Kidney tubule cell (primary cell): ENCODE data around the gene STOML1.
"Not testable (repeated sequence)": the region's sequence is repeated elsewhere in the genome, so short reads cannot be mapped to it uniquely, and the experiment has no call there.

Source experiments
- DNase-seq: peaks from one replicate; pipeline ENCODE4 v3.0.0-alpha.2; 2018; ENCODE audit warnings: low spot score

STOML1 gene

DNA sequence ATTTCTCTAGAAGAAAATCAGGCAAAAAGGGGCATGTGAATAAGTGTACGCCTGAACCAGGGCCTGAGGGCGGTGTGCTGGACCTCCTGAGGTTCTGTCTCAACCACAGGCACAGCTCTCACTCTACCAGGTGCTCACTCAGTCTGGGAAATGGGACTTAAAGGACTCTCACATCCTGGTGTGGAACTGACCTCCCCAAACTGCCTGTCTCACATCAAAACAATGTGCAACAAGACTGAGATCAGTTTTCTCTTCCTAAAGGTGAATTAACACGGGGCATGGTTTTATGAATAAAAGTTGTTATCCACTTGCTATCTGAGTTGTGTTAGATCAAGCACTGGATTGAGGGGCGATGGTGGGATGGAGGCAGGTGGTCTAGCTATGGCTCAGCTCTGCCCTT lies 4.8 kb downstream of the STOML1 start:
- peak; percentile 60 for DNase-seq

DNA sequence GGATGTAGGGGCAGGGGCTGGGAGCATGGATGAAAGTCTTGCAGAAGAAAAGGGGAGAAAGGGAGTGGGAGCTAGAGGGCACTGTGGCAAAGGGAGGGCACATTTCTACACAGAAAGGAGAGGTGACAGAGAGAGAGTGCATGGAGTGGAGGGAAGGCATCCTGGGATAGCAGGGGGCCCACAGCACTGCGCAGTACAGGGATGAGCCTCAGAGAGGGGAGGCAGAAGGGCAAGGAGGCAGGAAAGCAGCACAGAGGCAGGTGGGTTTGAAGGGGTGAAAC lies 5.4 kb downstream of the STOML1 start:
- DNase-seq, result no peak

DNA sequence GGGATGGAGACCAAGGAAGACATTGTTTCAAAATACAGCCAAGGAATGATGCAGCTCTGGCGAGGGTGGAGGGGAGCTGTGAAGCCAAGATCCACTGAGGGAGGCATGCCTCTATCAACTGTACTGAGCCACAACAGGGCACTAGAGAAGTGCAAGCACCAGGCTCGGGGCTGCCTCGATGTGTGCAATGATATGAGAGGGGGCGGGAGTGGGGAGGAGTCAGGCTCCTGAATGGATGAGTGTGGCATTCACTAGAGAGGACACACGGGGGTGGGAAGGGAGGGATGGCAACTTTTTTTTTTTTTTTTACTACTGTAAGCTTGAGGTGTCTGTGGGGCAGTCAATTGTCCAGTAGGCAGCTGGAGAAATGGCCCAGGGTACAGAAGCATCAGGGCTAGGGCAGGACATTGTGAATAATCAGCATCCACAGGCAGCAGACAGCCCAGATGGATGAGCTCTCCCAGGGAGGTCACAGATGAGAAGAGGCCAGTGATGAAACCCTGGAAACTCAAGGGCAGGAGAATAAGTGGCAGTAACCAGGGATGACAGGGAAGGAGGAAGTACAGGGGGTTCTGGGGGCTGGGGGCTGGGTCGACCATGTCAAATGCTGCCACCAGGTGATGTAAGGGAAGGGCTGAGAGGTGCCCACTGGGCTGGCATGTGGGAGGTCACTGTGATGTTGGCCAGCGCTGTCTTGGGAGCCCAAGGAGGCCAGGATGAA lies 5.9 kb downstream of the STOML1 start:
- peak; percentile 76 for DNase-seq

DNA sequence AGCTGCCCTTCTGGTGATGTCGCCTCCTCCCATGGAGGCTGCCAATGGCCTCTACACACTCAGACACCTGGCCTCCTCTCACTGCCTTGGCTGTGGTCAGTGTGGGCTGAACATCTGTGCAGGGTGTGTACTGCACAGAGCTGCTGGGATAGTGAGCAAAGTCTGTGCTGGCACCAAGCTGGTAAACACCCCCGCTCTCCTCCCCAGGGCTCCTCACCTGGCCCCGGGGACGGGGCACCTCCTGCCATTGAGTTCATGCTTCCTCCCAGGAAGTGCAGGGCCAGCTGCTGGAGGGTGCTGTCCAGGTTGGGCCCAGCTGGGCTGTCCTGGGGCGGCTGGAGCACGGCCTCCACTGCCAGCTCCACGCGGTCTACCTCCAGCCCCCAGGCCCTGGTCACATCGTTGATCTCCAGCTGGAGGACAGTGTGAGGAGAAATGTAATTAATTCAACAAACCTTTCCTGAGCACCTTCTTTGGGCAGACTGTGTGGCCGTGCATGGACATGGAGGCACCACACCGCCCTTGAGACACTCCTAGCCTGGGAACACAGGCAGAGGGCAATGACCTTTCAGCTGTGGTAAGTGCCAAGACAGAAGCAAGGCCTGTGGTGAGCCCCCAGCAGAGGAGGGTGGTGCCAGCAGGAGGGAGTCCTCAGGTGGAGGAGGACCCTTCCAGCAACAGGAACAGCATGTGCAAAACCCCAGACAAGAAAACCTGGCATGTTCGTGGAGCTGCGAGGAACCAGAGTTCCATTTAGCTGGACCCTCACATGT lies 6.8 kb downstream of the STOML1 start:
- peak; percentile 86 for DNase-seq

DNA sequence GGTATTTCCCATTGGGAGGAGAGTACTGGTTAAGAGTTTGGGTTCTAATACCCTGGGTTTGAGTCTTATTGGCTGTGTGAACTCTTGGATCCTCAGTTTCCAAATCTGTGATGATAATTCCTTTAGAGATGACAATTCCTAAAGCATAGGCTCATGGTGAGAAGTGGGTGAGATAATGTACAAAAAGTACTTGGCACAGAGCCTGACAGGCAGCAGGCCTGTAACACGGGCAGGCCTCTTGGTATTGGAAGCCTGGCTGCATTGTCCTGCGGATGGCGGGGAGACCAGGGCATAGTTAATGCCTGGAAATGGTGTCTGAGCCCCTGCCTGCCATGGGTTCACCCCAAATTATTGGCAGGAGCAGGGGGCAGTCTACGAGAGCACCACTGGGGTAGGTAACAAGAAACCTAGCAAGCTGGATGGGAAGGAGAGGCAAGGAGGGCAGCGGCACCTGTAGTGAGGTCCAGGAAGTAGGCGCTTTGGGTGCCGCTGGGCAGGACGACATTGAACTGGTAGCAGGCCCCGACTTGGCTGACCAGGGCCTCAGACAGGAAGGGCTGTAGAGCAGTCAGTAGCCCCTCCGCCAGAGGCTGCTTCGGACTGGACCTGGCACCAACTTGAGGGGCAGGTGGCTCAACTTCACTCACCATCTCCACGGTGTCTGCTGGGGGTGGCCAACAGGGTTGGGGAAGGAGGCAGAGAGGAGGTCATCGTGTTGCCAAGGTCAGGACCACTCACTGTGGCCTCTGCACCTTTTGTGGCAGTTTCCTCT lies 7.7 kb downstream of the STOML1 start:
- no peak for DNase-seq

DNA sequence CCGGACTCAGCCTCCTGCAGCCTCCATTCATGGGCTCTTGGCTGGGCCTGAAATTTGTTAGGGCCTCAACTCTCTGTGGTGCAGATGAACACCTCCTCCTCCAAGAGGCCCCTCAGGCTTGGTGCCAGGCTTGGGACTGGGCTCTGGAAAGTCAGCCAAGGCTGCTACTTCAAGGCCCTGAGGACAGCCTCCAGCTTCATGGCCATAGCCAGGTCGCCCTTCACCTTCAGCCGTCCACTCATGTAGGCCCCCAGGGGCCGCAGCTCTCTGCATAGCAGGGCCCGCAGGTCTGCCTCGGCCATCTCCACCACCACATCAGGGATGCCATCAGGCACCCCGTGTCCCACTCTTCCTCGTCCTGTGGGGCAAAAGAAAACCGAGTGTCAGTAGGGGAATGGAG lies 8.3 kb downstream of the STOML1 start:
- DNase-seq, result no peak

DNA sequence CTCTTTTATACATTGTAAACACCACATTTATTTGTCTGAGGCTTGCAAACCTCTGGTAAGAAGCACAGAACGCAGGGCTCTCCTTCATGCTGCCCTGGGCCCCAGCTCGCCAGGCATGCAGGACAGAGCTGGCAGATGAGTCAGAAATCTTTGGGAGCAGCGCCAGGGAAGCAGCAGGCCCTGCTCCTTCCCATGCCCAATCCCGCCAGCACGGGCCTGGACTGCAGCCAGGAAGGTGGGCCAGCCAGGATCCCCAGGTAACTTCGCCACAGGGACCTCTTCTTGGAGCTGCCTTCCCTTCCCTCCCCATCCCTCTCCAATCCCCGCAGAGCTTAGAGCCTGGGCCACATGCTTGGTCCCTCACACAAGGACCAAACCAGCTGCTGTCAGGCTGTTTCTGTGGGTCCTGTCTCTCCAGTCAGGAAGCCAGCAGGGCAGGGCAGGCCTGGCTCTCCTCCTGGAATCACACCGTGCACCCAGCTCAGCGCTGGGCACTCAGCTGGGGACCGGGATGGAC lies 8.8 kb downstream of the STOML1 start:
- DNase-seq, result peak; percentile 94

DNA sequence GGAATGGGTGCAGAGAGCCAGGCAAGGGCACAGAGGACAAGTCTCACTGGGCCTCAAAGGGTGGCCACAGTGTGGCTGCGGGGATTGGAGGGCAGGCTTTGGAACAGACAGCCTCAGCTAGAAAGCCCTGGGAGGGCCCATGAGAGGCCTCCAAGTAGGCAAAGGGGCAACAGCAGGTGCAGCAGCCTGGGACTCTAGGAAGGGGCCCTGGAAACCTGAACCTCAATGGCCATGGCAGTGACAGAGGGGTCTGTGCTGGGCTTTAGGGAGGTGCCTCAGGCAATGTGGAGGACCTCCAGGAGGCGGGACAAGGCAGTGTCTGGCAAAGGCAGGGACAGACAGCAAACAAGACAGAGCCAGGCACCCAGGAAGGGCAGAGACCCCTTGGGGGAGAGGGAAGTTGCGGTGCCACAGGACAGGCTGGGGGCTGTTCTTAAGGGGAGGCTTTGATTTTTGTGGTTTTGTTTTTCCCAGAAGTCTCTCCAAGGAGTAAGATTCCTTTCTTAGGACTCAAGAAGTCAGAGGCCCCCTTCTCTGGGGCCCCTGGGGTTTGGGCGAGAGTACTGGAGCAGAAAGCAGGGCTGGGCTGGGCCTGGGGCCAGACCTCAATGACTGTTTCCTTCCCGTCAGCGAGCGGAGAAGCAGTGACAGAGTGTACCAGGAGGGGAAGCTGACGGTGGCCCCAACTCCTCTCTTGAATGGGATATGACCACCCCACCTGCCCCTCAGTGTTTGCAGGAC lies 9.7 kb downstream of the STOML1 start:
- DNase-seq, result peak; percentile 98

DNA sequence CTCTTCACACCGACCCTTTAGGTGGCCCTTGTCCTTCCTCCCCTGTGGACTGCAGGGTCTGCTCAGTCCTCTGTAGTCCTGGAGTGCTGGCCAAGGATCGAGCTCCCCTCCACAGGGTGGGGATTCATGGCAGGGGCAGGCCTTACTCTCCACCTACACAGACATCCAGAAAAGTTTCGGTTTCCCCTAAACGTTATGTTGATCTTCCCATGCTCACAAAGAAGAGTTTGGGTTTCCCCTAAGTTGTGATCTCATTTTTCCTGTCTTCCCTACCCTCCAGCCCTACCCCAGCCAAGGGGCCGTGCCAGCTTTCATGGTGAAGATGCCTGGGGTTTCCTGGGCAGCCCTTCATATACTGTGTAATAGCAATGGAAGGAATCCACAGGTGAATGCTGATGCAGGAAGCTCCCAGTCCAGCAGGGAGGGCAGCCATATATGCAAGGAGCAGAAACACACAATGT lies 10.3 kb downstream of the STOML1 start:
- DNase-seq, result peak; percentile 78

DNA sequence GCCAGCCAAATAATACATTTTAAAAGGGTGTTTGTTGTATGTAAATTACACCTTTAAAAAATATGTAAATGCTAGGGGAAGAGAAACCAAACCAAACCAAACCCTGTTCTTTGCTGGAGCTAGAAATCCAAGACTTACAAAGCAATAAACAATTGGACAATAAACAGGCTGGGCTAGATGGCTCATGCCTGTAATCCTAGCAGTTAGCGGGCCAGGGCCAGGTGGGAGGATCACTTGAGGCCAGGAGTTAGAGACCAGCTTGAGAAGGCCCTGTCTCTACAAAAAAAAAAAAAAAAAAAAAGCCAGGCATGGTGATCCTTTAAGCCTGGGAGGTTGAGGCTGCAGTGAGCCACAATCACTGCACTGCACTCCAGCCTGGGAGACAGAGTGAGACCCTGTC lies 12.5 kb downstream of the STOML1 start:
- no peak for DNase-seq

DNA sequence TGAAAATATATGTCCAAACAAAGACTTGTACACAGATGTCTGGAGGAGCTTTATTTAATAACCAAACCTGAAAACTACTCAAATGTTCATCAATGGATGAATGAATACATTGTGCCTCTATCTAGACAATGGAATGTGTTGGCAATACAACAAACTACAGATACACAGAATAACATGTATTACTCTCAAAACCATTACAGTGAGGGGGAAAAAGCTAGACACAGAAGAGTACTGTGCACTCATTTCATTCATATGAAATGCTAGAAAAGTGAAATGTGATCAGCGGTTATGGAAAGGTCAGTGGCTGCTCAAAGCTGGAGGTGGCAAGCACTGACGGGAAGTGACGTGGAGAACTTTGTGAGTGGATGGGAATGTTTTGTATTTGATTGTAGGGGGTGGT lies 13.2 kb downstream of the STOML1 start:
- no peak for DNase-seq

DNA sequence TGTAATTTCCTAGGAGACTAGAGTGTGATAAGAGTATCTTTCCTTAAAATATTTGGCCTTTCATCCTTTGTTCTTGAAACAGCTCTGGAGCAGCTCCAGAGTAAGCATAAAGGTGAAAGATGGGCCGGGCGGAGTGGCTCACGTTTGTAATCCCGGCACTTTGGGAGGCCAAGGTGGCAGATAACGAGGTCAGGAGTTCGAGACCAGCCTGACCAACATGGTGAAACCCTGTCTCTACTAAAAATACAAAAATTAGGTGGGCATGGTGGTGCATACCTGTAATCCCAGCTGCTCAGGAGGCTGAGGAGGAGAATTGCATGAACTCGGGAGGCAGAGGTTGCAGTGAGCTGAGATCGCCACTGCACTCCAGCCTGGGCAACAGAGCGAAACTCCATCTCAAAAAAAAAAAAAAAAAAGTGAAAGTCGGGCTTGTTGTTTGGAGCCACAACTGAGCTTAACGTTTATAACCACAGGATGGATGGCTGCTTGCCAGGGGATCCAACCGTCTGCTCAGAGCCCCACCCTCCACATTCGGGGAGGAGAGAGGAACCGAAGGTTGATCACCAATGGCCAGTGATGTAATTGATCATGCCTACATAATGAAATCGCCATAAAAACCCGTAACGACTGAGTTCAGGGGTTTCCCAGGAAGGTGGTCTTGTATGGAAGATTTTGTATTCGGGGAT lies 16.5 kb downstream of the STOML1 start:
- peak; percentile 79 for DNase-seq

DNA sequence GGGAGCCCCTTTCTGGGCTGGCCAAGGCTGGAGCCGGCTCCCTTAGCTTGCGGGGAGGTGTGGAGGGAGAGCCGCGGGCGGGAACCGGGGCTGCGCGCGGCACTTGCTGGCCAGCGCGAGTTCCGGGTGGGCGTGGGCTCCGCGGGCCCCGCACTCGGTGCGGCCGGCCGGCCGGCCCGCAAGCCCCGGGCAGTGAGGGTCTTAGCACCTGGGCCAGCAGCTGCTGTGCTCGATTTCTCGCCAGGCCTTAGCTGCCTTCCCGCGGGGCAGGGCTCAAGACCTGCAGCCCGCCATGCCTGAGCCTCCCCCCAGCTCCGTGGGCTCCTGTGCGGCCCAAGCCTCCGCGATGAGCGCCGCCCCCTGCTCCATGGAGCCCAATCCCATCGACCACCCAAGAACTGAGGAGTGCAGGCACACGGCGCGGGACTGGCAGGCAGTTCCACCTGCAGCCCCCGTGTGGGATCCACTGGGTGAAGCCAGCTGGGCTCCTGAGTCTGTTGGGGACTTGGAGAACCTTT lies 18.4 kb downstream of the STOML1 start:
- DNase-seq, result not testable (repeated sequence)

DNA sequence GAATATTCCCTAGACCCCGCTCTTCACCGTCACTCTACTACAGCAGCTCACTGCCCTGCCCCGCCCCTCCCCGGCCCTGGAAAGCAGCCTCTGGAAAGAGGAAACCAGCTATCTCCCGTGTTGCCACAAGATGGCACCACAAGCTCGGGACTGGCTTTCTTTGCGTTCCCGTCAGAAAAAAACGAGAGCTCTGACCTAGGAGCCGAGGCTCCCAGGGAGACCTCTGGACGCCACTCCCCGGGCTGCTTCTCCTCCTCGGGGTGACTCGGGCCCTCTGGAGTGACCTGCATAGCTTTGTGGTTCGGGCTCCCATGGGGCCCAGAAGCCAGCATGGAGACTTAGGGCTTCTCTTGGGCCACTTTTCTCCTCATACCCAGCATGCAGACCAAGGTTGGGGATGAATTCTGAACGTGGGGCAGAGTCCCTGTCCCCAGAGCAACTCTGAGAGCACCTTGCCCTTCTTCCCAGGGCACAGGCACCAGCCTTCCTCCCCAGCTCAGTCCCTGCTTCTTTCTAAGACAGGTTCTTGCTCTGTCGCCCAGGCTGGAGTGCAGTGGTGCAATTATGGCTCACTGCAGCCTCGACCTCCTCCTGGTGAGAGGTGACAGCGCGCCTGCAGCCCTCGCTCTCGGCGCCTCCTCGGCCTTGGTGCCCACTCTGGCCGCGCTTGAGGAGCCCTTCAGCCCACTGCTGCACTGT lies 19.0 kb downstream of the STOML1 start:
- peak; percentile 85 for DNase-seq

DNA sequence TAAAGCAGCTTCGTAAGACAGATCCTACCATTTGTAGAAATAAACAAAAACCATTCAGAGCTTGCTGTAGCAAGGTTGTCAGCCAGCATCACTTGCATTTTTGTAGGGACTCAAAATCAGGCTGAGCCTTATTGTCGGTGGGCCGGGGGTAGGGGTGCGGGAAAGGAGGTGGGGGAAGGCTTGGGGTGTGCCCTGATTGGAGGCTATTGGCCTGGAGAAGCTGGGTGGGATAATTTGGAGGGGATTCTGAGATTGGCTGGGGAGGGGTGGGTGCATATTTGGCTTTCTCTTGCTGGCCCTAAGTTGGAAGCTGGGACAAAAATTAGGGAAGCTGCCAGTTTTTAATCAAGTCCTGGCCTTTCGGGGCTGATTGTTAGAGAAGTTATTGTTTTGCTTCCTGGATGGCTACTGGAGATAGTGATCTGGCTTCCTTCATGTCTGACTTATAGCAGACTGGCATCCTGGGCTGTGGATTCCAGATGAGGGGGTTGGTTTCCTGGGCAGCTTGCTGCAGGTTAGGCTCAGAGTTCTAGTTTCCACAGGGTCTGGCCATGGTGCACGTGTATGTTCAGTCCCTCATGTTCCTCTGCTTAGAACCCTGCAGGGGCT lies 22.8 kb downstream of the STOML1 start:
- DNase-seq, result no peak

DNA sequence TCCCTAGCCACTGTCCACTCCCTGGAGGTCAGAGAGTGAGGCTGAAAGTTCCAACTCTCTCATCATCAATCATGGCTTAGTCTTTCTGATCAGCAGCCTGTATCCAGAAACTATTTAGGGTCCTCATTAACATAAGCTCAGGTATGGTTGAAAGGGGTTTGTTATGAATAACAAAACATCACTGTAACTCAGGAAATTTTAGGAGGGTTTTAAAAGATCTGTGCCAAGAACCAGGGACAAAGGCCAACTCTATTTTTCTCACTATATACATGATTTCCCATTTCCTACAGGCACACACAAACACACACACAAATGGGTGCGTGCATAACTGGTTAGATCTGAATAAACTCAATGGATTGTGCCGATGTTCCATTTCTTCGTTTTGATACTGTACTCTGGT lies 23.6 kb downstream of the STOML1 start:
- no peak for DNase-seq

DNA sequence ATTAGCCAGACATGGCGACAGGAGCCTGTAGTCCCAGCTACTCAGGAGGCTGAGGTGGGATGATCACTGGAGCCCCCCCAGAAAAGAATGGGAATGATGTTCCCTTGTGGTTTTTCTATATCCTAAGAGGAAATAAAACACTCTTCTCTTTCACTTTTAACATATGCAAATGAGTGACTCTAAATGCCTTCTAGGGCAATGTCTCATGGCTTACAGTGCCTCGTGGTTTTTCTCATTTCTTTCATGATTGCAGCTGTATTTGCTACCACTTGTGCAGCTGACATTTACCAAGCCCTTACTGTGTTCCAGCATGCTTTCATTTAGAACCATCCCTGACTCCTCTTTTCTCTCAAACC lies 26.4 kb downstream of the STOML1 start:
- DNase-seq, result peak; percentile 42

DNA sequence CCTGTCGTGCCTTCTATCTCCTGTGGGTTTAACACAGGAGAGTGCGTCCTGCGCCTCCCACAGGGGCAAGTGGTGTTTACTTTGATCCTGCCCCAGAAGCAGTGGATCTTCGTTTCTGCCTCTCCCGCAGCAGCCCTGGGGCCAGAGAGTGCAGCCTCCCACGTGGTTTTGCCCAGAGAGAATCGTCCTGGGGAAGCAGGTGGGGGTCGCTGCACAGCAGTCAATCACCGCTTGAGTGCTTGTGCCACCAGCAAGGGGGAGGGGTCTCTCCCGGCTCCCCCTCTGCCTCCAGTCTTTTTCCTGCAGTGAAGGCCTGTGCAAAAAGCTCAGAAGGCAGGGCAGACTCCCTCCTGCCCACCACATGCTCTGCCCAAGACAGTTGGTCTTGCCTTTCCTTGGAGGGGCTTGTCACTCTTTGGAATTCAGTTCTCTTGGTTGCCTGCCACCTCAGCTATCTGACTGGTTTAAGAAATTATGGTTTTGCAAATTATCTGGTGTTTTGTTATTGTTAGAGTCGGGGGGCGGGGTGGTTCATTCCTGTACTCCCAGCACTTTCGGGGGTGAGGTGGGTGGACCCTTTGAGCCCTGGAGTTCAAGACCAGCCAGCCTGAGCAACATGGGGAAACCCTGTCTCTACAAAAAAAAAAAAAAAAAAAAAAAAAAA lies 26.9 kb downstream of the STOML1 start:
- DNase-seq, result no peak

DNA sequence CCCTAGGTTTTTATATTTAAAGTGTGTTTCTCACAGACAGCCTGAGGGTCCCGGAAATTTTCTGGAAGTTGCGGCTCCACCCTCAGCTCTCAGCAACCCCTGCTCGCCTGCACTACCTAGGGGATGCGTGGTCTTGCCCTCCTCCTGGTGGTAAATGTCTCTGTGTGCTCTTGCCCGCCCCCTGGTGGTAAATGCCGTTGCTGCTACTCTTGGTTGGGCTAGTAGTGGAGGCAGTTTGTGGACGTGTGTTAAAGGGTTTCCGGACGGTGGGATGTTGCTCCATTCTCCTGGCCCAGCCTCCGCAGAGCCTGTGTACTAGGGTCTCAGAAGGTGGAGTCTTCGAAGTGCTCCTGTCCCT lies 27.4 kb downstream of the STOML1 start:
- peak; percentile 78 for DNase-seq

DNA sequence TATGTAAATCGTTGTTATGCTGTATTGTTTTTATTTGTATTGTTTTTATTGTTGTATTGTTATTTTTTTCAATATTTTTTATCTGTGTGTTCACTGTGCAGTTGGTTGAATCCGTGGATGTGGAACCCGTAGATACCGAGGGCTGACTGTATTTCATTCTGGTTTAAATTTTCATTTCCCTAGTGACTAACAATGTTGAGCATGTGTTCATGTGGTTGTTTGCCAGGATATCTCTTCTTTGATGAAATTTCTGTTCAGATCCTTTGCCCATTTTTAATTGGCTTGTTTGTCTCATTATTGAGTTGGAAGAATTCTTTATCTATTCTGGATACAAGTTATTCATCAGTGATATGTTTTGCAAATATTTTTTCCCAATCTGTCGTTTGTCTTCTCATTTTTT lies 29.7 kb downstream of the STOML1 start:
- no peak for DNase-seq
